Astrocyte (in vitro differentiated cells and primary cell): ENCODE data around the gene KRTAP5-3.

Experiments used
- CTCF ChIP-seq: IDR thresholded peaks from 2 replicates; pipeline ENCODE4 v1.5.1; 2011; ENCODE audit warnings: low read depth, mild to moderate bottlenecking, inconsistent platforms, low read length, moderate library complexity; ENCODE audit not compliant: insufficient read depth
- EZH2 ChIP-seq: IDR thresholded peaks from 2 replicates; pipeline ENCODE4 v1.6.1; 2012; ENCODE audit warnings: mild to moderate bottlenecking, low read length, inconsistent platforms; ENCODE audit not compliant: insufficient read depth

GRCh38 chr11:1655168-1656060, 47.2 kb upstream of the KRTAP5-3 start:
- TF ChIP-seq CTCF (no peak), EZH2 (no peak)
